ENCODE data around the gene TELO2.

DNA sequence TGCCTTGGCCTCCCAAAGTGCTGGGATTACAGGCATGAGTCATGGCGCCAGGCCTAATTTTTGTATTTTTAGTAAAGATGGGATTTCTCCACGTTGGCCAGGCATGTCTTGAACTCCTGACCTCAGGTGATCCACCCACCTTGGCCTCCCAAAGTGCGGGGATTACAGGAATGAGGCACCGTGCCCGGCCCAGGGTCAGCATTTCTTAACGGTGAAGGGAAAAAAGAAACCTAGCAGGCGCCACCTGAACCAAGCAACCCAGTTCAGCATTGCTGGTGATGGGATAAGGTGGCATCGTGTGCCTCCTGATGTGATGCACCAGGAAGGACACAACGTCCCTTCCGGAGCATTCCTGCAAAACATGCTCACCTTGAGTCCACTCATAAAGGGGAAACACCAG, 16.1 kb upstream of the TELO2 start:
- TF ChIP-seq, protein P1, sequence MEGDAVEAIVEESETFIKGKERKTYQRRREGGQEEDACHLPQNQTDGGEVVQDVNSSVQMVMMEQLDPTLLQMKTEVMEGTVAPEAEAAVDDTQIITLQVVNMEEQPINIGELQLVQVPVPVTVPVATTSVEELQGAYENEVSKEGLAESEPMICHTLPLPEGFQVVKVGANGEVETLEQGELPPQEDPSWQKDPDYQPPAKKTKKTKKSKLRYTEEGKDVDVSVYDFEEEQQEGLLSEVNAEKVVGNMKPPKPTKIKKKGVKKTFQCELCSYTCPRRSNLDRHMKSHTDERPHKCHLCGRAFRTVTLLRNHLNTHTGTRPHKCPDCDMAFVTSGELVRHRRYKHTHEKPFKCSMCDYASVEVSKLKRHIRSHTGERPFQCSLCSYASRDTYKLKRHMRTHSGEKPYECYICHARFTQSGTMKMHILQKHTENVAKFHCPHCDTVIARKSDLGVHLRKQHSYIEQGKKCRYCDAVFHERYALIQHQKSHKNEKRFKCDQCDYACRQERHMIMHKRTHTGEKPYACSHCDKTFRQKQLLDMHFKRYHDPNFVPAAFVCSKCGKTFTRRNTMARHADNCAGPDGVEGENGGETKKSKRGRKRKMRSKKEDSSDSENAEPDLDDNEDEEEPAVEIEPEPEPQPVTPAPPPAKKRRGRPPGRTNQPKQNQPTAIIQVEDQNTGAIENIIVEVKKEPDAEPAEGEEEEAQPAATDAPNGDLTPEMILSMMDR (IDR thresholded peaks at IDR 0.05) = no peak
- TF ChIP-seq EP300 (IDR thresholded peaks at IDR 0.05; ENCODE audit: low read depth) (no peak), POLR2AphosphoS5 (IDR thresholded peaks at IDR 0.05) (no peak), POLR2A (IDR thresholded peaks at IDR 0.05) (no peak)
